Measurements from ENCODE around the gene COMMD6.

The COMMD6 gene

DNA sequence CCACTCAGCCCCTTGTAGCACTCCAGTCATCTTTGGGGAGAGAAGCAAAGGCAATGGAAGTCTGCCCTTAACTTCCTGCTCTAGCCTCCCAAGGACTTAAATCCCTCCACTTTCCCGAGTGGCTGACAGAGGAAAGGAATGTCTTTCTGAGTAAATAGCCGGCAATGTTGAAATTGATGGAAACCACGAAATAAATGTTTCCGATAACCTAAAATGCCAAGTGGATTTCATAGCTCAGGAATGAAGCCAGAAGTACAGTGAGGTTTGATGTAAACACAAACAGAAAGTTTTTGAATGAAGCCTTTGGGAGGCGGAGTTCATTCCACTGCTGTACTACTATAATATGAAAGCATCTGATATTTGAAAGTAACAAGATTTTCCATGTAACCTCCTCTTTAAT, 41.7 kb downstream of the COMMD6 start:
- ATAC-seq (ENCODE audit: low read depth), result no peak
- no peak for DNase-seq (ENCODE audit: low spot score)
- no peaks in the 10 kb centered on the region for H3K36me3 ChIP-seq (ENCODE audit: low read depth)
- H3K4me3 ChIP-seq (ENCODE audit: severe bottlenecking), result no peak overlapping the region
- no peaks in the 10 kb centered on the region for H3K4me1 ChIP-seq (ENCODE audit: insufficient read depth, poor library complexity, severe bottlenecking)
- no peak overlapping the region for H3K27ac ChIP-seq (ENCODE audit: poor library complexity, severe bottlenecking)
- H3K27me3 ChIP-seq (ENCODE audit: insufficient read depth, poor library complexity, severe bottlenecking), result no peaks in the 10 kb centered on the region
- TF ChIP-seq CTCF (IDR thresholded peaks at IDR 0.05; ENCODE audit: poor library complexity, severe bottlenecking), result no peak
- H3K9me3 ChIP-seq (ENCODE audit: severe bottlenecking), result no peaks in the 10 kb centered on the region

- DNase-seq (ENCODE audit: low spot score) (no peak), ATAC-seq (ENCODE audit: low read depth) (no peak)
- H3K4me3 ChIP-seq (ENCODE audit: severe bottlenecking), result no peak overlapping the region
- no peaks in the 10 kb centered on the region for H3K4me1 ChIP-seq (ENCODE audit: insufficient read depth, poor library complexity, severe bottlenecking)
- no peaks in the 10 kb centered on the region for H3K36me3 ChIP-seq (ENCODE audit: low read depth)
- no peaks in the 10 kb centered on the region for H3K27me3 ChIP-seq (ENCODE audit: insufficient read depth, poor library complexity, severe bottlenecking)
- no peak for TF ChIP-seq CTCF (IDR thresholded peaks at IDR 0.05; ENCODE audit: poor library complexity, severe bottlenecking)
- no peak overlapping the region for H3K27ac ChIP-seq (ENCODE audit: poor library complexity, severe bottlenecking)
- no peaks in the 10 kb centered on the region for H3K9me3 ChIP-seq (ENCODE audit: severe bottlenecking)
These were observed 43.1 kb downstream of the COMMD6 start for GRCh38 chr13:75494491-75494890.

DNA sequence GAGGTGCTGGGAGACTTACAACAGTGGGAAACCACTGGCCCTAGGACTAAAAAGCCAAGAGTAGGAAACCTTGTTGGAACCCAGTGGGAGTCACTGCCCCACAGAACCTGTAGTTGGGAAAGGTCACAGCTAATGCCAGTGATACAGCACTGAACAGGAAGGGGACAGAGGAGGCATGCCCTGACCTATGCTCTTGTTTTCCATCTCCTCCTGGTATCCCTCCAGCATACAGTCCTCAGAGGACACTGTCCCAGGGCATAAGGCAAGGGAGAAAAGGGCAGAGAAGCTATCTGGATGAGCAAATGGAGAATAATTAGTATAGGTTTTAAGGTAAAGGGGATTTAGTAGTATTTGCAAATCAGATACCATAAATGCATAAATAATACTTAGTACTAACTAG, 44.5 kb downstream of the COMMD6 start:
- H3K4me1 ChIP-seq (ENCODE audit: insufficient read depth, poor library complexity, severe bottlenecking), result no peaks in the 10 kb centered on the region
- no peak overlapping the region for H3K4me3 ChIP-seq (ENCODE audit: severe bottlenecking)
- H3K36me3 ChIP-seq (ENCODE audit: low read depth), result no peaks in the 10 kb centered on the region
- no peak for DNase-seq (ENCODE audit: low spot score)
- no peak for TF ChIP-seq CTCF (IDR thresholded peaks at IDR 0.05; ENCODE audit: poor library complexity, severe bottlenecking)
- H3K27ac ChIP-seq (ENCODE audit: poor library complexity, severe bottlenecking), result no peak overlapping the region
- ATAC-seq (ENCODE audit: low read depth), result no peak
- no peaks in the 10 kb centered on the region for H3K9me3 ChIP-seq (ENCODE audit: severe bottlenecking)
- H3K27me3 ChIP-seq (ENCODE audit: insufficient read depth, poor library complexity, severe bottlenecking), result no peaks in the 10 kb centered on the region

- ATAC-seq (ENCODE audit: low read depth), result no peak
- Histone ChIP-seq H3K27me3 (ENCODE audit: insufficient read depth, poor library complexity, severe bottlenecking) (no peaks in the 10 kb centered on the region), H3K4me1 (ENCODE audit: insufficient read depth, poor library complexity, severe bottlenecking) (no peaks in the 10 kb centered on the region), H3K9me3 (ENCODE audit: severe bottlenecking) (no peaks in the 10 kb centered on the region), H3K4me3 (ENCODE audit: severe bottlenecking) (no peak overlapping the region), H3K27ac (ENCODE audit: poor library complexity, severe bottlenecking) (no peak overlapping the region), H3K36me3 (ENCODE audit: low read depth) (no peaks in the 10 kb centered on the region)
- no peak for TF ChIP-seq CTCF (IDR thresholded peaks at IDR 0.05; ENCODE audit: poor library complexity, severe bottlenecking)
- no peak for DNase-seq (ENCODE audit: low spot score)
These were observed 45.3 kb downstream of the COMMD6 start for GRCh38 chr13:75492389-75492788.

- Histone ChIP-seq H3K9me3 (ENCODE audit: severe bottlenecking) (no peaks in the 10 kb centered on the region), H3K4me1 (ENCODE audit: insufficient read depth, poor library complexity, severe bottlenecking) (no peaks in the 10 kb centered on the region), H3K4me3 (ENCODE audit: severe bottlenecking) (no peak overlapping the region), H3K36me3 (ENCODE audit: low read depth) (no peaks in the 10 kb centered on the region), H3K27me3 (ENCODE audit: insufficient read depth, poor library complexity, severe bottlenecking) (no peaks in the 10 kb centered on the region), H3K27ac (ENCODE audit: poor library complexity, severe bottlenecking) (no peak overlapping the region)
- TF ChIP-seq CTCF (IDR thresholded peaks at IDR 0.05; ENCODE audit: poor library complexity, severe bottlenecking), result no peak
- DNase-seq (ENCODE audit: low spot score) (no peak), ATAC-seq (ENCODE audit: low read depth) (no peak)
These were observed 46.3 kb downstream of the COMMD6 start for GRCh38 chr13:75491376-75491775.

All from RWPE2 (cell line).